Keratinocyte (primary cell): ENCODE results near the gene ANKRD36. TPM values are rescaled to one million over a fixed set of nuclear protein-coding genes. Genes with fewer than 3 reads are reported as not detected.
"Not testable (repeated sequence)": the region's sequence is repeated elsewhere in the genome, so short reads cannot be mapped to it uniquely, and the experiment has no call there.

Experiments used
- DNase-seq: peaks from one replicate; pipeline ENCODE4 v3.0.0-alpha.2; 2011; ENCODE audit warnings: low read depth, missing footprints, low spot score
- FAIRE-seq: peaks from 2 replicates; lab custom pipeline; 2011; peaks lifted over from hg19 to GRCh38; lab: Jason Lieb, UNC
- H2AFZ ChIP-seq: 2 replicates; pipeline ENCODE4 v1.6.0; 2012; ENCODE audit warnings: low read length, control low read depth, inconsistent platforms; ENCODE audit not compliant: control insufficient read depth
- H3K27ac ChIP-seq: 2 replicates; pipeline ENCODE4 v1.5.1; 2011; ENCODE audit warnings: low read length; ENCODE audit not compliant: control insufficient read depth, insufficient read depth
- H3K27me3 ChIP-seq: 3 replicates; pipeline ENCODE4 v1.6.0; 2011; ENCODE audit warnings: low read length; ENCODE audit not compliant: control insufficient read depth, insufficient read depth; ENCODE audit errors: extremely low read depth
- H3K36me3 ChIP-seq, 2 experiments: 2 replicates in 1 of 2; 3 replicates in 1 of 2; pipeline ENCODE4 v1.5.1; 2011; ENCODE audit warnings: low read length in 2 of 2, mild to moderate bottlenecking in 1 of 2; ENCODE audit not compliant: control insufficient read depth in 2 of 2, insufficient read depth in 2 of 2; ENCODE audit errors: extremely low read depth in 1 of 2
- H3K4me1 ChIP-seq: 3 replicates; pipeline ENCODE4 v1.5.1; 2011; ENCODE audit warnings: low read length; ENCODE audit not compliant: control insufficient read depth, insufficient read depth; ENCODE audit errors: extremely low read depth
- H3K4me2 ChIP-seq: 3 replicates; pipeline ENCODE4 v1.6.0; 2011; ENCODE audit warnings: low read depth, low read length; ENCODE audit not compliant: control insufficient read depth, insufficient read depth; ENCODE audit errors: extremely low read depth
- H3K4me3 ChIP-seq, 3 experiments: fragments of 200-600 bp in 1 of 3; sonication (generic) in 1 of 3; 2 replicates in 2 of 3; 3 replicates in 1 of 3; pipeline ENCODE4 v1.5.1; 2011 to 2016; ENCODE audit warnings: low read length in 3 of 3, mild to moderate bottlenecking in 3 of 3, control low read depth in 2 of 3, inconsistent platforms in 1 of 3, low read depth in 1 of 3, mixed read lengths in 1 of 3, mixed run types in 1 of 3, moderate library complexity in 1 of 3; ENCODE audit not compliant: control insufficient read depth in 2 of 3, insufficient read depth in 2 of 3; ENCODE audit errors: extremely low read depth in 1 of 3
- H3K79me2 ChIP-seq: 2 replicates; pipeline ENCODE4 v1.6.0; 2012; ENCODE audit warnings: low read length; ENCODE audit not compliant: control insufficient read depth, insufficient read depth
- H3K9ac ChIP-seq: 3 replicates; pipeline ENCODE4 v1.6.0; 2011; ENCODE audit warnings: low read length; ENCODE audit not compliant: control insufficient read depth, insufficient read depth; ENCODE audit errors: extremely low read depth
- H3K9me1 ChIP-seq: 3 replicates; pipeline ENCODE4 v1.6.0; 2011; ENCODE audit warnings: low read length; ENCODE audit not compliant: control insufficient read depth, insufficient read depth; ENCODE audit errors: extremely low read depth
- H3K9me3 ChIP-seq: 2 replicates; pipeline ENCODE4 v1.5.1; 2012; ENCODE audit warnings: low read depth, low read length; ENCODE audit not compliant: control insufficient read depth
- H4K20me1 ChIP-seq: 3 replicates; pipeline ENCODE4 v1.6.0; 2011; ENCODE audit warnings: low read length; ENCODE audit not compliant: control insufficient read depth, insufficient read depth; ENCODE audit errors: extremely low read depth
- dilution Hi-C: fragments of 300-500 bp; cut with MboI; formaldehyde crosslinking; loops from one replicate; pipeline ENCODE4 v1.7.0; 2020; ENCODE audit warnings: low sequenced_read_pairs; ENCODE audit not compliant: extremely low pct_ligation_motif_present
- polyA plus RNA-seq, 5 experiments: library from polyadenylated mRNA; depleted of rRNA in 3 of 5; stranded (reverse) in 3 of 5; stranded (forward) in 1 of 5; unstranded in 1 of 5; fragments of >200 nt; gene quantifications; 1 replicate in 1 of 5; 2 replicates in 3 of 5; 3 replicates in 1 of 5; pipeline versions ENCODE4 v1.2.1 to v1.2.3, GENCODE V29; 2011 to 2012; ENCODE audit warnings: missing spikeins in 2 of 5, low read depth in 1 of 5, low replicate concordance in 1 of 5
- small RNA-seq, 3 experiments: library from RNA; depleted of rRNA; stranded (forward); fragments of <200 nt; gene quantifications; one replicate each; pipeline ENCODE3, GENCODE V24; 2012; ENCODE audit warnings: low read depth in 3 of 3, low replicate concordance in 1 of 3; ENCODE audit not compliant: insufficient read length in 3 of 3

Gene ANKRD36
- polyA plus RNA-seq, 1 donor (not counting 4 experiments of a cell fraction or from before 2014, with no cell fraction given), result 5.2 TPM

DNA sequence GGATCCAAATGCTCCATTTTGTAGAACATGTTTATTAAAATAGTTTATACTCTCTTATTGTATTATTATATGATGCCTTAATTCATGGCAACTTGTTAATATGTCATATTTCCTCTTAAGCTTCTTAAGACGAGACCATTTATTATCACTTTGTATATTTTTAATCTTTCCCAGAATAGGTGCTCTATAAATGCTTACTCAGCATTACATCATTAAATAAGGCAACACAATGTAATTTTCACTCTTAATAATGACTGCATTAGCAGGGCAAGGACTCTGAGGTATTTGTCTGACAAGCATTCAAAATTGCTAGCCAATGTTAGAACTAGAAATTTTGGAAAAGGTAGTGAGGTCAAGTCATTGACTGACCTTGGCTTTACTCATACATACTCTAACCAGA is 180.7 kb downstream of the ANKRD36 start:
- DNase-seq, H3K9me3 ChIP-seq, FAIRE-seq, dilution Hi-C loops, H2AFZ ChIP-seq, H3K27ac ChIP-seq, H4K20me1 ChIP-seq, H3K9me1 ChIP-seq, H3K4me1 ChIP-seq, H3K9ac ChIP-seq, H3K27me3 ChIP-seq, H3K36me3 ChIP-seq, H3K4me3 ChIP-seq, H3K4me2 ChIP-seq, H3K79me2 ChIP-seq: not testable (repeated sequence)

Small RNA genes within 50 kb of the gene (small RNA-seq; reads per million reads assigned to genes)
- gene RN7SL313P, result 0 reads per million in 3 experiments

Other genes starting within 250 kb of the ANKRD36 start
- 6.9 to 10.2 TPM (median 7.5 TPM) in 3 replicates for gene SEMA4C, start 243.1 kb upstream of the ANKRD36 start, polyA plus RNA-seq
- 0.09 to 0.12 TPM in 2 of 3 replicates, not detected in the other for gene FAM178B, start 126.6 kb upstream of the ANKRD36 start, polyA plus RNA-seq
- 6.3 to 7.6 TPM (median 6.6 TPM) in 3 replicates for gene FAHD2B, start 18.3 kb upstream of the ANKRD36 start, polyA plus RNA-seq